Measurements from ENCODE around the gene AKR1B1.
"Not testable (repeated sequence)": the region's sequence is repeated elsewhere in the genome, so short reads cannot be mapped to it uniquely, and the experiment has no call there.

The AKR1B1 gene

DNA sequence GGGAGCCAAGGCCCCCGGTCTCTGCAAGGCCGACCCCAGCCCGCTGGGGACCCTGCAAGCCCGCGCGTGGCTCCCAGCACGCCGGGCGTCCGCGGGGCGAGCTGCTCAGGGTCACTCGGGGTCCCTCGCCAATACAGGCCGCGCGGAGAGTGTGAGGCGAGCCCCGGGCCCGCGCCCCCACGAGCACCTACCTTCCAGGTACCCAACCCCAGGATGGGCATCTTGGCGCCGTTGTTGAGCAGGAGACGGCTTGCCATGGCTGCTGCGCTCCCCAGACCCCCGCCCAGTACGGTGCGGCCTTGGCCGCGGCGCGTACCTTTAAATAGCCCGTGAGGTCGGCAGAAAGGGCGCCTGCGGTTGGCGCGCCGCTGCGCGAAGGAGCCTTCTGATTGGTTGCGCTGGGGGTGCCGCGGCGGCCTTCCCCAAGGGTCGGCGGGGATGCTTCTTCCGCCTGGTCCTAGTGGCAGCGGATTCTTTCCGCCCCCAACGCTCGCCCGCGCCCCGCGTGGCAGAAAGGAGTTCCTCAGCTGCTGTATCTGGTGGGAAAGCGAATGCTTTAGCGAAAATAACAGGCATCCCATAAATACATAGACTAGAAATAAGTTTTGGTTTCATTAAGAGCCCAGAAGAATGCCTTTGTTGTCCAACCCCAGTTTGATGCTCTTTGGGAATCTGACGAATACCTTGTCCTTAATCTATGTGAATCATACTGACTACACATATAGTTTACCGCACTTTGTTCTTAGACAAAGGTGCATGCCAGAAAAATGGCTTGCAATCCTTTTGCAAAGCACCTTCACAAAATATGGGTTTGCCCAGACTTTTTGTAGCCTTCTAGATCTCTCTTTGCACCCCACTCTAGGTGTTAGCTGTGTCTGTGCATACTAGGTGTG, at the start of gene AKR1B1:
TSS of gene AKR1B1 (minus strand) at position 295 of the 893 bp plus-strand sequence. CDS start at position 257, 38 bp downstream.
- DNase-seq = peak; percentile 95

DNA sequence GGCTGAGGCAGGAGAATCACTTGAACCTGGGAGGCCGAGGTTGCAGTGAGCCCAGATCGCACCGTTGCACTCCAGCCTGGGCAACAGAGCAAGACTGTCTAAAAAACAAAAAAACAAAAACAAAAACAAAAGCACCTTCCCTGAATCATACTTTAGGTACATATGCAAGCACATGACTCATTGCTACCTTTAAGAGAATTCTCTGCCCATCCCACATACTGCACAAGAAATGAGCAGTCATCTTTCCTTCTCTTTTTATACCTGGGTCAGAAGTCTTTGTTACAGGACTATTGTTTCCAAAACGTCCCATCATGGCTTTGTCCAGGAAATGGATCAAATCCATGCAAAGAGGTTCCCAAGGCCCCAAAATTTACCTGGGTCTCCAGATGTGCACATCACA, 47.0 kb upstream of the AKR1B1 start:
- no peak for DNase-seq

DNA sequence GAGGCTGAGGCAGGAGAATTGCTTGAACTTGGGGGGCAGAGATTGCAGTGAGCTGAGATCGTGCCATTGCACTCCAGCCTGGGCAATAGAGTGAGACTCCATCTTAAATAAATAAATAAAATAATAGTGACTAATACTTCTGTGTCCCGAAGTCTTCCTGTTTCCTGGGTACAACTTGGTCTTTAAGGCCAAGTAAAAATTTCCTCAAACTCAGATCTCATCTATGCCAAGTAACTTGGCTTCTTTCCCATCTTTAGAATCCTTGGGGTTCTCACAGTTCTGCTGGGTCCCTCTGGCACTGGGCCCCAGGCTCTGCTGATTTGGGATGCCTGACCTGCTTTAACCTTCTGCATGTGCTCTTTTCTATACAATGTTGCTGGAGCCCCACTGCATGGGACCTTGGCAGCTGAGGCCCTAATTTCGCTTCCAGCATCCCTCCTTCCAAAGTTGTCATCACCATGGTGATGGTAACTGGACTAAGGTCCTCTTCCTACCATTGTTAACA, 45.8 kb upstream of the AKR1B1 start:
- no peak for DNase-seq

DNA sequence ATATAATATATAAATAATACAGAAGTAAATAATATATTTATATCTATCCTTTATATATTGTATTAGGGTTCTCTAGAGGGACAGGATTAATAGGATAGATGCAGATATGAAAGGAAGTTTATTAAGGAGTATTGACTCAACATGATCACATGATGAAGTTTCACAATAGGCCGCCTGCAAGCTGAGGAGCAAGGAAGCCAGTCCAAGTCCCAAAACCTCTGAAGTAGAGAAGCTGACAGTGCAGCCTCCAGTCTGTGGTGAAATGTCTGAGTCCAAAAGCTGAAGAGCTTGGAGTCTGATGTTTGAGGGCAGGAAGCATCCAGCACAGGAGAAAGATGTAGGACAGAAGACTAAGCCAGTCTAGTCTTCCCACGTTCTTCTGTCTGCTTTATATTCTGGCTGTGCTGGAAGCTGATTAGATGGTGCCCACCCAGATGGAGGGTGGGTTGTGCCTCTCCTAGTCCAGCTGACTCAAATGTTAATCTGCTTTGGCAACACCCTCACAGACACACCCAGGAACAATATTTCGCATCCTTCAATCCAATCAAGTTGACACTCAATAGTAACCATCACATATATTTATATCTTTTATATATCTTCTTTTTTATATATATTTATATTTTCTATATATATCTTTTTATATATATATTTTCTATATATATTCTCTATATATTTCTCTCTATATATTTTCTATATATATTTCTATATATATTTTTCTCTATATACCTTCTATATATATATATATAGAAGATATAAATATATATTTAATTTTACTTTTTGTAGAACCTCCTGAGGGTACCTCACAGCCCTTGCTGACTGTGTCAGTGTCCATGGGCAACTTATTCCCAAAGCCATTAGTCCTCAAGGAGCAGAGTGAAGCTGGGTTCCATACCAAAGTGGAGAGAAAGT, 43.8 kb upstream of the AKR1B1 start:
- DNase-seq = no peak

DNA sequence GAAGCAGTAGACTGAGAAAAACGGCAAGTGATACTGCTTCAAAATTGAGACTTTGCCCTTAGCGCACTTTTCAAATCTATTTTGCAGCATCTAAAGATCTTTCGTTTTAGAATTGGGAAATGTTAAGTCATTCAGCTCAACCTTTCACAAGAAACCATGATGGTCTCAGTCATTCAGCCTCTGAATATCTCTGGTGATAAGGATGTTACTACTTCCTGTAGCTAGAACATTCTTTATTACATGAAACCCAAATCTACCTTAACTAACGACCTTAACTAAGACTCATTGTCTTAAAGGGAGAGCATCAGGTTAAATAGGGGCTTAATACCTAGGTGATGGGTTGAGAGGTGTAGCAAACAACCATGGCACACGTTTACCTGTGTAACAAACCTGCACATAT, 42.1 kb upstream of the AKR1B1 start:
- no peak for DNase-seq

DNA sequence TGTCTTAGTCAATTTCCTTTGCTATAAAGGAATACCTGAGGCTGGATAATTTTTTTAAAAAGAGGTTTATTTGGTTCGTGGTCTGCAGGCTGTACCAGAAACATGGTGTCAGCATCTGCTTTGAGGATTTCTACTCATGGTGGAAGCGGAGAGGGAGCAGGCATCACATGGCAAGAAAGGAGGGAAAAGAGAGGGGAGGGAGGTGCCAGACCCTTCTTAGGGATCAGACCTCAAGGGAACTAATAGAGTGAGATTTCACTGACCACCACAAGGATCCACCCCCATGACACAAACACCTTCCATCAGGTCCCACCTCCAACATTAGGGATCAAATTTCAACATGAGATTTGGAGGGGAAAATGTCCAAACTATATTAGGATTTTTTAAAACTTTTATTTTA, 41.5 kb upstream of the AKR1B1 start:
- no peak for DNase-seq

DNA sequence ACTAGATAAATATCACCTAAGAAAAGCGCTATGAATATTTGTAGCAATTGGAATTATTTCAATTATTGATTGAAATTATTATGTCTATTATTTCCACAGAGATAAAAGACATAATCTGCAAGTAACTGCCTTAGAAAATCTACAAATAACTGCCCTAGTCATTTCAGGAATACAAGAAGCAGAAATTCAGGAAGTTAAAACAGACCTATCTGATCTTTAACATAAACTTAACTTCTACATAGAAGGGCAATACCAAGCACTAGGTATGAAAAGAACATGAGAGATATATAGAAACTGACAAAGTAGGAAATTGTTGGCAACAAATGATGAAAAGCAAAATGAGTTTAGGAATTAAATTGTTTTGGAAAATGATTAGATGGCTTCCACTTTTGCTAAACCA, 36.6 kb upstream of the AKR1B1 start:
- DNase-seq = no peak

DNA sequence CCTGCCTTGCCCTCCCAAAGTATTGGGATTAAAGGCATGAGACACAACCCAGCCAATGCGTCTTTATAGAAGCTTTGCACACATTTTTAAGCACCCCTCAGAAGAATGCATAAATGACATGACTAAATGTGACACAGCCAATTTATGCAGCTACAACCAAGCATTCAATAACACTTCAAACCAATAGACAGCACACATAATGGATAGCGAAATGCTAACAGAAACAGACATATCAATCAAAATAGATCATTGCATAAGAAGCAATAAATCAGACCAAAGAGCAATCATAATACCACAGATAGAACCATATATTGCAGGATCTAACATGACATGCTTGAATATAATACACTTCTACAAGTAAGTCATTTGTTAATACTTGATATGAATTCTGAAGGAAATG, 34.2 kb upstream of the AKR1B1 start:
- no peak for DNase-seq

DNA sequence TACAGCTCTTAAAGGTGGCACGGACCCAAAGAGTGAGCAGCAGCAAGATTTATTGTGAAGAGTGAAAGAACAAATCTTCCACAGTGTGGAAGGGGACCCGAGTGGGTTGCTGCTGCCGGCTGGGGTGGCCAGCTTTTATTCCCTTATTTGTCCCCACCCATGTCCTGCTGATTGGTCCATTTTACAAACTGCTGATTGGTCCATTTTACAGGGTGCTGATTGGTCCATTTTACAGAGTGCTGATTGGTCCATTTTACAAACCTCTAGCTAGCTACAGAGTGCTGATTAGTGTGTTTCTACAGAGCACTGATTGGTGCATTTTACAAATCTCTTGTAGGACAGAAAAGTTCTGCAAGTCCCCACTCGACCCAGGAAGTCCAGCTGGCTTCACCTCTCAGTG, 28.8 kb upstream of the AKR1B1 start:
- DNase-seq = not testable (repeated sequence)

DNA sequence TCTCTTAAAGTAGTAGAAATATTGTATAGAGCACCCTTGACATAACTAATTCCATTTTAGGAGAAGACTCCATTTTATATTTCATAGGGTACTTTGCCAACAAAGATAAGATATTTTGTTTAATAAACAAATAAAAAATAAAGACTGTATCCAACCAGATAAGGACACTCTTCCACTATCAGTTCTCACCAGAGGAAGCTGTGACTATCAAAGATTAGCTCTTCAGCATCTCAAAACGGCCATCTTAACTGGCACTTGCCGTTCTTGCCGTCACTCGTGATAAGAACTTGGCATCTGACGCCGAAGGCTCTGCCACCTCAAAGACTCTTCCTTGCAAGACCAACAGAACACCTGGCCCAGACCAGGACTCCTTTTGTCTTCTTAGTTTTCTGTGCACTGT, 26.3 kb upstream of the AKR1B1 start:
- DNase-seq = no peak

DNA sequence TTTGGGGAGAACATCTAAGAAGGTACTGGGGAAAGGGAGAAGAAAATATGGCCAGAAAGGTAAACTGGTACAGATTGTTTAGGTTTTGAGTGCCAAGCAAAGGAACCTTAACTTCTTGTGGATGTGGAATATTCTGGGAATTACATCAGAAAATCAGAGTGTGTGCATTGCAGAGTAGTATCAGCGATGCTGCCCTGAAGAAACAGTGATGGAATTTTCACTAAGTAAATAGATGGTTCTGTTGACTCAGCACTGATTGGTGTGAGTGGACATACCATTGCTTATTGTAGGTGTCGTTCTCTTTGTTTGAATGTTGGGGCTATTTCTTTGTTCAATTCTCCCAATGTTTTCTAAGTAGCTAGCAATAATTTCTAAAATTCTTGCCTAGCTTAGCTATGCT, 24.4 kb upstream of the AKR1B1 start:
- DNase-seq = no peak

DNA sequence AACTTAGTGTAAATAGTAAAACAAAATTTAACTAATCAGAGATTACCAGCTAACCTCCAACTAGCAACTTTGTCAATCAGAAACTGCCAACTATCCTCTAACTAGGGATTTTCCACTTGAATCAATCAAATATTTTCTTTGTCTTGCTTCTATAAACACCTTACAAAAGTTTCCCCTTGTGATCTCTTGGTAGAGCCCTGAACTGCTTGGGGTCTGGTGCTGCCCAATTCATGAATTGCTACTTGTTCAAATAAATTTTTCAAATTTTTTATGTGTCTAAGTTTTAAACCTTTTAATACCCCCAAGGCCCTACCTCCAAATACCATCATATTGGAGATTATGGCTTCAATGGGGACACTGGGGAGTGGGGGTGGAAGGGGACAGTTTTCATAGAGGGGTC, 24.0 kb upstream of the AKR1B1 start:
- no peak for DNase-seq

DNA sequence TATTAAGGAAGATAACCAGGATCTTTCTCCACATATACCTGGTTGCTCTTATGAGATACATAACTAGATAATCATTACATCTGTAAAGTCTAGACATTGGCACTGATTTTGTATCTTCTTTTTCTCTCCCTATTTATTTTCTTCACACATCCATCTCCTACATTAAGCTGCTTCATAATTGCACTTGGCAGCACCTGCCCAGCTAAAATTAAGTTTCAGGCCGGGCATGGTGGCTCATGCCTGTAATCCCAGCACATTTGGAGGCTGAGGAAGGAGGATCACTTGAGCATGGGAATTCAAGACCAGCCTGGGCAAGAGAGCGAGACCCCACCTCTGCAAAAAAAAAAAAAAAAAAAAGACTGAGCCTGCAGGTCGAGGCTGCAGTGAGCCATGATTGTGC, 22.3 kb upstream of the AKR1B1 start:
- no peak for DNase-seq

DNA sequence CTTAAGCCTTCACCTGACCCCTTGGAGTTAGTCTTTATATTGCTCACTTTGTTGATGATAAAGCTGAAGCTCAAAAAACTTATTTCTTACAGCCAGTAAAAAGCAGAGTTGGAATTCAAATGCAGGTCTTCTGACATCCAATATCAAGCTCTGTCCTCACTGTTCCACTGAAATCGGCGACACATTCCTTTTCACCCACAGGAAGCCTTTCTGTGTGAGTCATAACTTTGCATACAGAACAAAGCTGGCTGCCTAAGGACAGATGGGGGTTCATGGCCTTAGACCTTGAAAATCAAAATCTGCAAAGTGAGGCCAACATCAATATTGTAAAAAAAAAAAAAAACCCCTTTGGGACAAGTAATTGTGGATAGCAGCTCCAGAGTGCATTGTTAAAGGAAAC, 21.8 kb upstream of the AKR1B1 start:
- no peak for DNase-seq

DNA sequence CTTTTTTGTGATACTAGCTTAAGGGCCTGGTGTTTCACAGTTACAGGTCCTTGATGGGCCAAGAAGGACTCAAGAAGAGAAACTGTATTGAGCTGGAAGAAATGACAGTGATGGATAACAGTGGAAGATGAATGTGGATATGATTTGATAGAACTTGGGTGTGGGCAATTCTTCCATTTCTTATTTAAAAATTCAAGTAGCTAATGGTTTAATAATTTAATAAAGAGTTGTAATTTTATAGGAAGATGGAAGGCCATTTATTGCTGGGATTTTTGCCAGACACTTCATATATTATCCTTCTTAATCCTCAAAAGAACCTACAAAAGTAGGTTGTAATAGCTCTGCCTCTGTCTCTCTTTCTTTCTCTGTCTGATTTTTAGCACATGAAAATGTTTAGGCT, 21.3 kb upstream of the AKR1B1 start:
- no peak for DNase-seq

DNA sequence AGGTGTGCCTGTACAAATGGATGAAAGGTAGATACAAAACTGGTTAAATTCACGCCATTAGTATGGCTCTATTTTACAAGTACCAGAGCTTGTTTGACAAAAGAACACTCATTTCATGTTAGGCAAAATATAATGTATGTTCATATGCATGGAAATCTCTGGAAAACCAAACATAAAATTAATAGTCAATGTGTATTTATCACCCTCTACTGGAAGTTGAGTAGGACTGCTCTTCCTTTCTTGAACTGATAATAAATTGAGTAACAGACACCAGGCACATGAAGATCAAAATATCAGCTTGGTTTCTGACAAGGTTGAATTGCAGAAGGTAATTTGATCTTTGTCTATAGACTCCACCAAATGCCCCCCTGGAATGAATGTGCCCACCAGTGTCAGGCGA, 19.8 kb upstream of the AKR1B1 start:
- no peak for DNase-seq

DNA sequence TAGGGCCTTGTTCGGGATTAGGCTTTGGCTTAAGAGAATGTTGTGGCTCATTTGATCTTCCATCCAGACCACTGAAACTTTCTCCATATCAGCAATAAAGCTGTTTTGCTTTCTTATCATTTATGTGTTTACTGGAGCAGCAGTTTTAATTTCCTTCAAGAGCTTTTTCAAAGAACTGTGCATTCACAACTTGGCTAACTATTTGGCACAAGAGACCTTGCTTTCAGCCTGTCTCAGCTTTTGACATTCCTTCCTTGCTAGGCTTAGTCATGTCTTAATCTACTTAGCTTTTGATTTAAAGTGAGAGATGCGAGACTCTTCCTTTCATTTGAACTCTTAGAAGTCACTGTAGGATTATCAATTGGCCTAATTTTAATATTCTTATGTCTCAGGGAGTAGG, 19.1 kb upstream of the AKR1B1 start:
- no peak for DNase-seq

DNA sequence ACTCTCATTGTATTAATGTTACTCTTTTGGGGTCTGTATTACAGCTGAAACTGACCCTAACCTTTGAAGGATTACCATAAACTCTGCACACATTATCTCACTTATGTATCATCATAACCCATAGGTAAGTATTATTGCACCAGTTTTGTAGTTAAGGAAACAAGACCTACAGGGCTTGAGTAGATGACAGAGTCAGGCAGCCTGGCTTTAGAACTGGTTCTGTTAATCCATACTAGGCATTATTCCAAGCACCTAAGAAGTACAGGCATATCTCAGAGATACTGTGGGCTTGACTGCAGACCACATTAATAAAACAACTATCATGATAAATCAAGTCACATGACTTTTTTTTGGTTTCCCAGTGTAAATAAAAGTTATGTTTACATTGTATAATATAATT, 17.1 kb upstream of the AKR1B1 start:
- no peak for DNase-seq

DNA sequence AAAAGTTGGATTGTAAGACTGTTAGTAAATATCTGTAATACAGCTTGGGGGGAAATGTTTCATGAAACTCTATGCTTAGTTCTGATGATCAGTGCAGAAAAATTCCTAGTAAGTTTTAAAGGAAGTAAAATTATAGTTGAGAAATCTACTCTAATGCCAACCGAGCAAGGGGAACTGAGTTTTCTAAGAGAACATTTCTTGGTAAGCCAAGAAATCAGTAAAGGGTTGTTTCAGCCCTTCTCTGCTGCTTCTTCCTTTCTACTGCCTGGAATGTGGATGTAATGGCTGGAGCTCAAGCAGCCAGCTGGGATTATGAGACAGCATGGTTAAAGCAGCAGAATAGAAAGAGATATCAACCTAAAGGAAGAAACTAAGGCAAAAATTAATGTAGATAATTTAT, 15.9 kb upstream of the AKR1B1 start:
- DNase-seq = no peak

DNA sequence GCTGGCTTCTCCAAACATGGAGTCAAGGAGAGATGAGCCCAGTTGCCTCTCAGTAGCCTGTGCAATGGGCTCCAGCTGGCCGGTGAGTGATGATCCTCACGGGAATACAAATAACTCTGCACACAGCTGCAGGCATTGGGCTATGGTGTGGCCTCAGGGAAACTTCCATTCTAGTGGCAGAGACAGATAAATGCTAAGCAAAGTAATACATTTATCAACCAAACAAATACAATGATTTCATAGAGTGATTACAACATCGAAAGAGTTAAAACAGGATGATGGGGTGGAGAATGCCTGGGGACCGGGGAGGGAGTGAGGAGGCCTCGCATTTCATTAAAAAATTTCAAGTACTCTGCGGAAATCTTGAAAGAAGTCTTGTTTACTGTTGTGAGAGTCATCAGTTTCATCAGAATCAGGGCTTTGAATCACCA, 15.0 kb upstream of the AKR1B1 start:
- no peak for DNase-seq

DNA sequence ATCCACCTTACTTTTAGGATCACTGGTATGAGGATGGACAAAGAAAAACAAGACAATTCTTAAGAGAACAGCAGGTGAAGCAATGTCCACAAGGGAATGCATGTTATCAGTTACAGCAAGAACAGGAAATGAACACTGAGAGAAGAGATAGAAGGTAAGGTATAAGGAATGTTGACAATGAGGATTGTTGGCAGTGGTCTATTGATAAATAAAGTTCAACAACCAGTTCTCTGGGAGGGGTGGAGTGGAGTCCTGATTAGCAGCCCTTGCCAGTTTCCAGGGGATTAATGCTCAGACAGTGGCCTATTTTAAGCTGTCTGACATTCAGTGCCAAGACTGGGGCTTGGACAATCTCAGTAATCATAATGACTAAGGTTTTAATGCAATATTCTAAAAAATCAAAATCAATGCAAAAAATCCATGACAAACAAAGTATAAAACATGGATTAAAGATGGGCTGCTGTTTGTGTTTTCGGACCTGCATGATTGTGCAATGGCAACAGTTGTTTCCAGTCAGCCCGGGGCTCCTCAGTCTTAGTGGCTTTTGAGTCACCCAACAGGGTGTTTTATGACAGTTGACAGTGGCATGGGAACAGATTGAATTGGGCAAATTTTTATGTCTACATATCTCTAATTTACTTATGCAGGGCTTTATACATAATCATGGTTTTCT, 13.8 kb upstream of the AKR1B1 start:
- no peak for DNase-seq

DNA sequence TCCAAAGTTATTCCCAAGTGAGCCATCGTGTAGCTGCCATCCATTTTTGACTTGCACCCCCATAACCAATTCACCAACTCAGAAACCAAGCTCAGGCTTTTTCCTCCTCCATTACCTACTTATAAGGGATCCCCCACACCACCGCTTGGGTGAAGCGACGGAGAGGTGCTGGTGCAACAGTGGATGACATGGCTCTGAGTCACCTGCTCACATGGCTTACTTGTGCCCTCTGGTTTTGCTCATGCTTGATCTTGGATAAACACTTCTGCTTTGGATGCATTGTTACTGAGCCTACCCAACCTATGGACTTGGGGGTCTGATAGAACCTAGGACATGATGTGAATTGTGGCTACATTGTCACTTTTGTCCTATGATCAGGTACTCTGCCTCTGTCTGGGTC, 12.0 kb upstream of the AKR1B1 start:
- DNase-seq = no peak

DNA sequence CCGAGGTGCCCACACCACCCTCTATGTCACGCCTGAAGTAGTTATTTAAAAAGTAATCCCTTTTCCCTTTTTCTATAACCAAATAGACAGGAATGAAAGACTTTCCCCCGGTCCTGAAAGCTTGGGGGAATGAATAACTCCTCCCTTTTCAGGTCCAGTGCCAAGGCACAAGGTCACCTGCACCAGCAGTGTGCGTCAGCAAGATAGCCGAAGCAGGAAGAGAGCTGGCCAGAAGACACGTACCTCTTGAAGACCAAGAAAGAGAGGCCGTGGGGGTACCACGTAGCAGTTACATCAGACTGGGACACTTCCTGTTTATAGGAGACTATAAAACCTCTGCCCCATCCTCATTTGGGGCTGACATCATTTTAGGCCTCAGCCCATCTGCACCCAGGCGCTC, 10.7 kb upstream of the AKR1B1 start:
- DNase-seq = no peak
